Epithelial cell of esophagus (primary cell): ENCODE measurements around the gene CIROP.

ENCODE experiments used
- DNase-seq: peaks from one replicate; pipeline ENCODE4 v3.0.0; 2010; ENCODE audit warnings: low read depth
- H3K4me3 ChIP-seq: 2 replicates; pipeline ENCODE4 v1.5.1; 2011; ENCODE audit warnings: mild to moderate bottlenecking, low read length, control low read depth
- CTCF ChIP-seq: IDR thresholded peaks from 2 replicates; pipeline ENCODE4 v1.5.1; 2011; ENCODE audit warnings: low read depth, mild to moderate bottlenecking, low read length, control low read depth, inconsistent platforms; ENCODE audit not compliant: insufficient read depth; ENCODE audit errors: missing control alignments

Gene CIROP

GRCh38 chr14:23139874-23140273 is 35.1 kb upstream of the CIROP start:
- DNase-seq = no peak
- TF ChIP-seq CTCF = no peak

GRCh38 chr14:23137813-23138535 is 33.2 kb upstream of the CIROP start:
- DNase-seq = peak; percentile 95
- no peak for TF ChIP-seq CTCF
- no peak overlapping the region for H3K4me3 ChIP-seq

More at GRCh38 chr14:23139874-23140273, 35.1 kb upstream of the CIROP start:
- H3K4me3 ChIP-seq = no peak overlapping the region

- peak; percentile 5 for TF ChIP-seq CTCF
- no peak overlapping the region for H3K4me3 ChIP-seq
- DNase-seq = peak; percentile 85
These were observed 32.5 kb upstream of the CIROP start for GRCh38 chr14:23137192-23137812.

GRCh38 chr14:23136566-23137133 is 31.9 kb upstream of the CIROP start:
- no peak for TF ChIP-seq CTCF
- DNase-seq = no peak
- no peak overlapping the region for H3K4me3 ChIP-seq

GRCh38 chr14:23132970-23133369 is 28.2 kb upstream of the CIROP start:
- no peak for DNase-seq
- no peak overlapping the region for H3K4me3 ChIP-seq
- no peak for TF ChIP-seq CTCF

GRCh38 chr14:23131482-23131881 is 26.7 kb upstream of the CIROP start:
- H3K4me3 ChIP-seq = no peak overlapping the region
- no peak for TF ChIP-seq CTCF
- DNase-seq = no peak
